ENCODE measurements around the gene ST3GAL5. TPM values are rescaled to one million over a fixed set of nuclear protein-coding genes. Genes with fewer than 3 reads are reported as not detected.
A peak's percentile ranks its signal among the peaks of the same experiment; 100 is the strongest.

The ST3GAL5 gene
- total and polyA plus RNA-seq, 8 donors = 4.1 to 84.2 (median 11.8) TPM

DNA sequence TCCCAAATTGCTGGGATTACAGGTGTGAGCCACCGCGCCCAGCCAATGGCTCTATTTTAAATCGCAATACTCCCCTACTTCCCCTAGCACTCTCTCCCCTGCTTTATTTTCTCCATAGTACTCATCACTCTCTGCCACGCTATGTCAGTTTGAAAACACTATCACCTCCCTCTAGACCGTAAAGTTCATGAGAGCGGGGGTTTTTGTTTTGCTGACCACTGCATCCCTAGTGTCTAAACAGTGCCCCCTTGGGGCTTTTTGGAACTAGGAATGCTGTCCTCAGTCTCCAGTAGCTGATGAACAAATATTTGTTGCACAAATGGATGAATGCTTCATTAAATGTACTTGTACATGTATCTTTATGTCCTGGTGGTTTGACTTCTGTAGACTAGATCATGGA, 90.9 kb downstream of the ST3GAL5 start:
- WGBS, 5 donors = 56 to 74% (median 67%) methylated on average over 6 of the region's 6 CpGs
- DNase-seq = no peak
- peak in 3 of 7 experiments; percentile 23 to 58 (median 46) for TF ChIP-seq CTCF (IDR thresholded peaks at IDR 0.05)
- TF ChIP-seq POLR2AphosphoS5 (IDR thresholded peaks at IDR 0.05) = no peak
- TF ChIP-seq EP300 (IDR thresholded peaks at IDR 0.05) = no peak
- Histone ChIP-seq H3K4me1 (peaks cover 30 to 48% (median 41%) of the 10 kb centered on the region in 4 donors), H3K27ac (no peak overlapping the region), H3K36me3 (no peaks in the 10 kb centered on the region), H3K4me3 (no peak overlapping the region), H3K9me3 (peaks cover 0 to 7% (median 3%) of the 10 kb centered on the region in 4 donors), H3K27me3 (peaks cover 0 to 7% (median 0%) of the 10 kb centered on the region in 3 donors)
- intact Hi-C loops (cut with DNase I; ENCODE audit: low total_unique reads) = no loop called here

- intact Hi-C loops (cut with DNase I; ENCODE audit: low total_unique reads) = no loop called here
These were observed 91.5 kb downstream of the ST3GAL5 start for GRCh38 chr2:85797263-85797660.

DNA sequence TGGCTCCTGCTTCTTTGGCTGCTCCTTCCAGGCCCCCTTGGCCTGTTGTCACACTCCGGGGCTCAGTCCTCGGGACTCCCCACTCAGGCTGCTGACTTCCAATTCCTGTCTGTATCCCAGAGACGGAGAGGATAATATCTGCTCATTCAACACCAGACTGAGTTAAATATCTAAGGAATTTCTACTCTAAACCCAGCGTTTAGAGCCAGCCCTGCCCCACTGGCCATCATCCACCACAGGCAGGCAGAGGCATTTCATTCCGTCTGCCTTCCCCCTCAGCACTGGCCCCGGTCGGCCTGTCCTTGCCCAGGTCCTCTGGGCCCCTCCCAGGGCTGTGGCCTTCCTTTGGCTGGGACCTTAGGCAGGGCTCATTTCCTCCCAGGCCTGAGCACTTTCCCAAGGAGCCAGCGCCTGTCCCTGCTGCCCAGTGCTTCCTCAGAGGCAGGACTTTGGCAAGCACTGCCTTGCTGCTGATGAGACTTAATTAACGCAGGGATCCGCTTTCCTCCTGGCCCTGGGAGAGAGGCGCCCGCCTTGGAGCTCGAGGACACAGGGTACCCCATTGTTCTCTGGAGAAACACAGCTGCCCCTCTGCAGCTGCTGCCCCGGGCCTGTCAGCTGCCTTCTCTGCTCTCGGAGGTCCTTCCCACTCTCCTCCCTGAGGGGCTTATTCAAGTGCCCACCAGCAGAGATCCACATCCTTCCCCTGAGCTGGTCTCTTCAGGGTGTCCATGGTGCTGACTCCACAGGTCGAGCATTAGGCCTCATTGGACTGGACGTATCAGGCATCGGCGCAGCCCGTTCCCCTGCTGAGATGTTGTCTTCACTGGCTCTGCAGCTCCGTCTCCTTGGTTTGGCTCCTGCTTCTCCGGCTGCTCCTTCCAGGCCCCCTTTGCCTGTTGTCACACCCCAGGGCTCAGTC, 92.2 kb downstream of the ST3GAL5 start:
- peaks cover 0 to 7% (median 0%) of the 10 kb centered on the region in 3 donors for H3K27me3 ChIP-seq
- peaks cover 0 to 7% (median 3%) of the 10 kb centered on the region in 4 donors for H3K9me3 ChIP-seq
- DNase-seq = peak in 1 of 2 donors; percentile 56
- H3K27ac ChIP-seq = peak overlapping the region in 3 of 5 donors; percentile 30 to 71 (median 63)
- intact Hi-C loops (cut with DNase I; ENCODE audit: low total_unique reads) = no loop called here
- no peak overlapping the region for H3K4me3 ChIP-seq
- H3K36me3 ChIP-seq = no peaks in the 10 kb centered on the region
- WGBS, 5 donors = 71 to 85% (median 78%) methylated on average over 22 of the region's 22 CpGs
- peaks cover 32 to 60% (median 51%) of the 10 kb centered on the region in 4 donors for H3K4me1 ChIP-seq
- TF ChIP-seq EP300 (IDR thresholded peaks at IDR 0.05) (no peak), POLR2AphosphoS5 (IDR thresholded peaks at IDR 0.05) (no peak), POLR2A (IDR thresholded peaks at IDR 0.05) (no peak), CTCF (IDR thresholded peaks at IDR 0.05) (no peak)

More at GRCh38 chr2:85797263-85797660, 91.5 kb downstream of the ST3GAL5 start:
- Histone ChIP-seq H3K27me3 (peaks cover 0 to 7% (median 0%) of the 10 kb centered on the region in 3 donors), H3K27ac (peak overlapping the region in 1 of 5 donors; percentile 71), H3K9me3 (peaks cover 0 to 7% (median 3%) of the 10 kb centered on the region in 4 donors), H3K36me3 (no peaks in the 10 kb centered on the region), H3K4me3 (no peak overlapping the region), H3K4me1 (peaks cover 32 to 55% (median 48%) of the 10 kb centered on the region in 4 donors)
- WGBS, 5 donors = 84 to 92% (median 88%) methylated on average over 13 of the region's 13 CpGs
- DNase-seq = no peak
- TF ChIP-seq CTCF (IDR thresholded peaks at IDR 0.05) = no peak
- TF ChIP-seq POLR2AphosphoS5 (IDR thresholded peaks at IDR 0.05) = no peak
- no peak for TF ChIP-seq EP300 (IDR thresholded peaks at IDR 0.05)
- no peak for TF ChIP-seq POLR2A (IDR thresholded peaks at IDR 0.05)

DNA sequence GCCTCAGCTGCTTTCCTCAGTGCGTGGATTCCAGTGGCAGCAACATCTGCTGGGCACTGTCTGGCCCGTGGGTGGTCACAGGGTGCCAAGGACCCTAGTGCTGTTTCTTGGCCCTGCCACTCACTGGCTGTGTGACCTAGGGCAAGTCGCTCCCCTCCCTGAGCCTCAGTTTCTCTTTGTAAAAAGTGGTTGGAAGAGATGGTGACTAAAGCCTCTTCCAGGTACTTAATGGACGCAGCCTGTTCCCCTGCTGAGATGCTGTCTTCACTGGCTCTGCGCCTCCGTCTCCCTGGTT, 92.8 kb downstream of the ST3GAL5 start:
- peaks cover 0 to 7% (median 0%) of the 10 kb centered on the region in 3 donors for H3K27me3 ChIP-seq
- peaks cover 32 to 63% (median 52%) of the 10 kb centered on the region in 4 donors for H3K4me1 ChIP-seq
- no peak for DNase-seq
- H3K9me3 ChIP-seq = peaks cover 0 to 2% (median under 1%) of the 10 kb centered on the region in 4 donors
- no peak for TF ChIP-seq POLR2A (IDR thresholded peaks at IDR 0.05)
- no peak for TF ChIP-seq EP300 (IDR thresholded peaks at IDR 0.05)
- no peak for TF ChIP-seq POLR2AphosphoS5 (IDR thresholded peaks at IDR 0.05)
- no peak for TF ChIP-seq CTCF (IDR thresholded peaks at IDR 0.05)
- intact Hi-C loops (cut with DNase I; ENCODE audit: low total_unique reads) = no loop called here
- WGBS, 5 donors = 66 to 88% (median 79%) methylated on average over 6 of the region's 6 CpGs
- H3K36me3 ChIP-seq = no peaks in the 10 kb centered on the region
- peak overlapping the region in 3 of 5 donors; percentile 30 to 71 (median 63) for H3K27ac ChIP-seq
- no peak overlapping the region for H3K4me3 ChIP-seq
